Fibroblast of peridontal ligament (primary cell): Measurements from ENCODE around the gene EXOC1.
"Not testable (repeated sequence)": the region's sequence is repeated elsewhere in the genome, so short reads cannot be mapped to it uniquely, and the experiment has no call there.

ENCODE experiments used
- DNase-seq: peaks from one replicate; pipeline ENCODE4 v3.0.0-alpha.2; 2010; ENCODE audit errors: extremely low read depth

Gene EXOC1

GRCh38 chr4:55907469-55907868 lies 54.0 kb downstream of the EXOC1 start:
- DNase-seq: no peak

- peak; percentile 25 for DNase-seq
Measured at GRCh38 chr4:55910140-55910539, 56.7 kb downstream of the EXOC1 start.

- DNase-seq: no peak
Measured at GRCh38 chr4:55912249-55912648, 58.8 kb downstream of the EXOC1 start.

- DNase-seq: no peak
Measured at GRCh38 chr4:55920571-55920970, 67.1 kb downstream of the EXOC1 start.

- no peak for DNase-seq
Measured at GRCh38 chr4:55921093-55921492, 67.6 kb downstream of the EXOC1 start.

- DNase-seq: peak; percentile 56
Measured at GRCh38 chr4:55925241-55925640, 71.8 kb downstream of the EXOC1 start.

- no peak for DNase-seq
Measured at GRCh38 chr4:55926610-55927009, 73.2 kb downstream of the EXOC1 start.

GRCh38 chr4:55927803-55928437 lies 74.5 kb downstream of the EXOC1 start:
- peak; percentile 37 for DNase-seq

GRCh38 chr4:55928846-55929245 lies 75.4 kb downstream of the EXOC1 start:
- no peak for DNase-seq

- DNase-seq: no peak
Measured at GRCh38 chr4:55931043-55931442, 77.6 kb downstream of the EXOC1 start.

- DNase-seq: peak; percentile 67
Measured at GRCh38 chr4:55931833-55932232, 78.4 kb downstream of the EXOC1 start.

GRCh38 chr4:55932511-55932910 lies 79.1 kb downstream of the EXOC1 start:
- DNase-seq: no peak

GRCh38 chr4:55933611-55934010 lies 80.2 kb downstream of the EXOC1 start:
- DNase-seq: no peak

- not testable (repeated sequence) for DNase-seq
Measured at GRCh38 chr4:55935907-55936306, 82.5 kb downstream of the EXOC1 start.

GRCh38 chr4:55938481-55938880 lies 85.0 kb downstream of the EXOC1 start:
- no peak for DNase-seq

GRCh38 chr4:55939421-55939820 lies 86.0 kb downstream of the EXOC1 start:
- no peak for DNase-seq

GRCh38 chr4:55941881-55942396 lies 88.5 kb downstream of the EXOC1 start:
- no peak for DNase-seq

- no peak for DNase-seq
Measured at GRCh38 chr4:55947254-55947882, 93.9 kb downstream of the EXOC1 start.

GRCh38 chr4:55947912-55948725 lies 94.7 kb downstream of the EXOC1 start:
- DNase-seq: peak; percentile 97

- peak; percentile 88 for DNase-seq
Measured at GRCh38 chr4:55948726-55949481, 95.5 kb downstream of the EXOC1 start, which contains the start of gene CEP135. TSS of gene CEP135 (plus strand) at chr4:55948945. CDS start at chr4:55952131, 3,186 bp downstream.

- DNase-seq: no peak
Measured at GRCh38 chr4:55949482-55949802, 96.0 kb downstream of the EXOC1 start.
